ENCODE results near the gene RAB17.

DNA sequence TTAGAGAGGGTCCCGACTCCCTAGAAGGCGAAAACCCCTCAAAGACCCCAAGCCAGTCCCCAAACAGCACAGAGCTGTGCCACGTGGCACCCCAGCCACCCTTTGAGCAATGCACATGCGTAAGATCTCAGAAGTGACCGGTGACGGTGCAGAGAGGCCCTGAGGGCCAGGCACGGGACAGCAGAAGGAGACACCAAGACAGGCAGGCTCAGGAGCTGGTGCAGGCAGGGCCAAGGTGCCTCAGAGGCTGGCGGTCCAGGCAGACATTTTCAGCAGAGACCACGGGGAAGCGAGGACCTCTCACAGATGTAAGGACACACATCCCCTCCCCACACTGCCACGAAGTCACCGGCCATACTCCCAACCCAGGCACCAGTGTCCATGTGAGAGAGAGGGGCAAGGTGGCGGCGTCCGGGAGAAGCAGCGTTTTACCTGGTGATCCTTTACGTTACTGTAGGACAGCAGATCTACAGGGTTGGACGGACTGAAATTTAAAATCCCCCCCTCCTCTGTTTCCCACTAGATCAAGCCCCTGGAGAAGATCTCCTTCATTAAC, 2.0 kb upstream of the RAB17 start:
- TF ChIP-seq, protein P1, sequence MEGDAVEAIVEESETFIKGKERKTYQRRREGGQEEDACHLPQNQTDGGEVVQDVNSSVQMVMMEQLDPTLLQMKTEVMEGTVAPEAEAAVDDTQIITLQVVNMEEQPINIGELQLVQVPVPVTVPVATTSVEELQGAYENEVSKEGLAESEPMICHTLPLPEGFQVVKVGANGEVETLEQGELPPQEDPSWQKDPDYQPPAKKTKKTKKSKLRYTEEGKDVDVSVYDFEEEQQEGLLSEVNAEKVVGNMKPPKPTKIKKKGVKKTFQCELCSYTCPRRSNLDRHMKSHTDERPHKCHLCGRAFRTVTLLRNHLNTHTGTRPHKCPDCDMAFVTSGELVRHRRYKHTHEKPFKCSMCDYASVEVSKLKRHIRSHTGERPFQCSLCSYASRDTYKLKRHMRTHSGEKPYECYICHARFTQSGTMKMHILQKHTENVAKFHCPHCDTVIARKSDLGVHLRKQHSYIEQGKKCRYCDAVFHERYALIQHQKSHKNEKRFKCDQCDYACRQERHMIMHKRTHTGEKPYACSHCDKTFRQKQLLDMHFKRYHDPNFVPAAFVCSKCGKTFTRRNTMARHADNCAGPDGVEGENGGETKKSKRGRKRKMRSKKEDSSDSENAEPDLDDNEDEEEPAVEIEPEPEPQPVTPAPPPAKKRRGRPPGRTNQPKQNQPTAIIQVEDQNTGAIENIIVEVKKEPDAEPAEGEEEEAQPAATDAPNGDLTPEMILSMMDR (conservative IDR thresholded peaks at IDR 0.05), result no peak
- TF ChIP-seq EZH2 (IDR thresholded peaks at IDR 0.05; ENCODE audit: low read depth), result no peak

Measured in PC-9 (cell line).